Measurements from ENCODE around the gene WDHD1. TPM values are rescaled to one million over a fixed set of nuclear protein-coding genes. Genes with fewer than 3 reads are reported as not detected.
"Not testable (repeated sequence)": the region's sequence is repeated elsewhere in the genome, so short reads cannot be mapped to it uniquely, and the experiment has no call there.

The WDHD1 gene
- total RNA-seq, 2 experiments from 2014 or later = 1.8 to 2.2 TPM

DNA sequence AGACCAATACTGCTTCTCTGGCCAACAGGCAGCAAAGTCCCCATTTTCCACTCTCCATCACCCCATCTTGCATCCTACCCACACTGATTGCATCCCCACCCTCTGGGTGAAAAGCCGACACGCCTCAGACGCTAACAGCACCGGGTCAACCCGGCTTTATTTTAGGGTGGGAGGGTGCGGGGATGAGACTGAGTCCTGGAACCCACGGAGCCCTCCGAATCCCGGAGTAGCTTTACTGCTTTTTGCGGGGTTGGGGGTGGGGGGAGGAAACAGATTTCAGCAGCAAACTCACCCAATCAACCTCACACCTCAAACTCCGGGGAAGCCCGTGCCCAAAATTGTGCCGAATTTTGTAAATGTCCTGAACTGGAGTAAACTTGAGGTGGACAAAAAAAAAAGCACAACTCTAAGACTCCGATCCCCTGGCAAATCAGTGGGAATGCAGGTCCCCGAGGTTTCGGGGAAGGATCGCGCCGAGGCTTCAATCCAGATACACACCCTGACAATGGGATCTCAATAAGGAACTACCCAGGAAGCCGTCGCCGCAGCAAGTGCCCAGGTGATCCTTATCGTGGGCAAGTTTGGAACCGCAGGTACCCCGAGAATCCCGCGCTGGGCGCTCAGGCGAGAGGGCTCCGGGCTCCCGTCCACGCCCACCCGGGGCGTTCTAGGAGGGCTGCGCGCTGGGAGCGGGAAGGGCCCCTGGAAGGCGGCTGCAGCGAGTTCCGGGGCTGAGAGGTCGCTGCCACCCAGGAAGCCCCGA lies 125.3 kb downstream of the WDHD1 start:
- Mint-ChIP-seq H3K9me3 (no peaks in the 10 kb centered on the region), H3K4me3 (peak overlapping the region; percentile 94), H3K27me3 (no peaks in the 10 kb centered on the region), H3K36me3 (ENCODE audit: low read depth) (peaks cover 13% of the 10 kb centered on the region), H3K4me1 (ENCODE audit: low read depth) (peaks cover 25% of the 10 kb centered on the region), H3K27ac (peak overlapping the region; percentile 85)
- ChIA-PET POLR2A (interaction anchor here (0.6 to 3.8 kb wide), 9 partner anchors 8 to 414 kb away, joined by 3 to 58 read pairs (median 3); partner anchors contain the start of genes CGRRF1, MAPK1IP1L and SAMD4A), CTCF (interaction anchor here (0.8 to 2.4 kb wide), 7 partner anchors 8 to 150 kb away, joined by 3 to 12 read pairs (median 3); partner anchors contain the start of gene MAPK1IP1L)
- intact Hi-C loops (cut with DNase I, micrococcal nuclease) = loop anchor here (1.0 to 10.0 kb wide), 7 partner anchors 20 to 683 kb away; partner anchors contain the start of genes SAMD4A (in 2 of the 2), SOCS4 (in 2 of the 2), WDHD1 (in 2 of the 2) and CNIH1 (in 1 of the 2)
- no peaks in the 10 kb centered on the region for H3K9me3 ChIP-seq (ENCODE audit: control insufficient read depth in 1 of 2, insufficient read depth in 1 of 2, low read length in 2 of 2)
- DNase-seq (peak in 7 of 14 experiments; percentile 2 to 57 (median 8)), ATAC-seq (ENCODE audit: poor library complexity) (no peak)
- H3K4me1 ChIP-seq (ENCODE audit: insufficient read depth, low read length) = peaks cover 35% of the 10 kb centered on the region
- peak overlapping the region; percentile 97 for H3K4me3 ChIP-seq (ENCODE audit: low read length)
- no peaks in the 10 kb centered on the region for H3K36me3 ChIP-seq (ENCODE audit: insufficient read depth, low read length)
- TF ChIP-seq CTCF (IDR thresholded peaks at IDR 0.05) = no peak
- H3K27ac ChIP-seq (ENCODE audit: low read depth in 1 of 2, low read length in 2 of 2) = peak overlapping the region; percentile 86 to 92
- no peaks in the 10 kb centered on the region for H3K27me3 ChIP-seq (ENCODE audit: control insufficient read depth in 1 of 2, insufficient read depth in 2 of 2, low read length in 2 of 2)

DNA sequence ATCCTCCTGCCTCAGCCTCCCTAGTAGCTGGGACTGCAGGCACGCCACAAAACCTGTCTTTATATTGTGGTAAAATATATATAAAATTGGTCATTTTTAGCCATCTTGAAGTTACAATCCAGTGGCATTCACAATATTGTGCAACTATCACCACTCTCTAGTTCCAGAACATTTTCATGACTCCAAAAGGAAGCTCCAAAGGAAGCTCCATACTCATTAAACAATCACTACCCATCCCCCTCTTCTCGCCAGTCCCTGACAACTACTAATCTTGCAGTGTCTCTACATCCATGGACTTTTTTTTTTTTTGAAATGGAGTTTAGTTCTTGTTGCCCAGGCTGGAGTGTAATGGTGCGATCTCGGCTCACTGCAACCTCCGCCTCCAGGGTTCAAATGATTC lies 127.3 kb downstream of the WDHD1 start:
- ATAC-seq (ENCODE audit: poor library complexity) (no peak), DNase-seq (no peak)
- ChIA-PET POLR2A (interaction anchor here (0.8 kb wide), 1 partner anchor 18 kb away, joined by 3 read pairs; no protein-coding TSS in a partner anchor), CTCF (interaction anchor here (0.6 kb wide), 1 partner anchor 29 kb away, joined by 3 read pairs; no protein-coding TSS in a partner anchor)
- Histone ChIP-seq H3K4me1 (ENCODE audit: insufficient read depth, low read length) (peaks cover 37% of the 10 kb centered on the region), H3K27ac (ENCODE audit: low read depth in 1 of 2, low read length in 2 of 2) (no peak overlapping the region), H3K4me3 (ENCODE audit: low read length) (no peak overlapping the region), H3K27me3 (ENCODE audit: control insufficient read depth in 1 of 2, insufficient read depth in 2 of 2, low read length in 2 of 2) (no peaks in the 10 kb centered on the region), H3K36me3 (ENCODE audit: insufficient read depth, low read length) (no peaks in the 10 kb centered on the region), H3K9me3 (ENCODE audit: control insufficient read depth in 1 of 2, insufficient read depth in 1 of 2, low read length in 2 of 2) (no peaks in the 10 kb centered on the region)
- TF ChIP-seq CTCF (IDR thresholded peaks at IDR 0.05) = no peak
- Mint-ChIP-seq H3K36me3 (ENCODE audit: low read depth) (peaks cover 13% of the 10 kb centered on the region), H3K27me3 (no peaks in the 10 kb centered on the region), H3K9me3 (no peaks in the 10 kb centered on the region), H3K27ac (no peak overlapping the region), H3K4me3 (peak overlapping the region; percentile 65), H3K4me1 (ENCODE audit: low read depth) (peaks cover 36% of the 10 kb centered on the region)
- intact Hi-C loops (cut with DNase I, micrococcal nuclease) = no loop called here

DNA sequence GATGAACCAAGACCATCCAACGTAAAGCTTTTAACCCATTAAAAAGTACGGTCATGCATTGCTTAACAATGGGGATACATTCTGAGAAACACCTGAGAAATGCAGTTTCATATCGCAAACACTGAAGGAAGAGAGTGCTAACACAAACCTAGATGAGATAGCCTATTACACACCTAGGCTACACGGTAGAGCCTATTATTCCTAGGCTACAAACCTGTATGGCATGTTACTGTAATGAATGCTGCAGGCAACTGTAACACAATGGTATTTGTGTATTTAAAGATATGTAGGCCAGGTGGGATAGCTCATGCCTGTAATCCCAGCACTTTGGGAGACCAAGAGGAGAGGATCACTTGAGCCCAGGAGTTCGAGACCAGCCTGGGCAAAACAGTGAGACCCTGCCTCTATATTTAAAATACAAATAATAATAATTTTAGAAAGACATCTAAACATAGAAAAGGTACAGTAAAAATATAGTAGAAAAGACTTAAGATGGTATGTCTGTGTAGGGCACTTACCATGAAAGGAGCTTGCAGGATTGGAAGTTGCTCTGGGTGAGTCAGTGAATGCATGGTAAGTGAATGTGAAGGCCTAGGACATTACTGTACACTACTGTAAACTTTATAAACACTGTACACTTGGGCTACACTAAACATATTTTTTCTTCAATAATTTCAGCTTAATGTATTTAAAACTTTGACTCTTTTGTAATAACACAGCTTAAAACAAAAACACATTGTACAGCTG lies 128.9 kb downstream of the WDHD1 start:
- H3K27ac ChIP-seq (ENCODE audit: low read depth in 1 of 2, low read length in 2 of 2); H3K27me3 Mint-ChIP-seq; H3K27me3 ChIP-seq (ENCODE audit: control insufficient read depth in 1 of 2, insufficient read depth in 2 of 2, low read length in 2 of 2); H3K9me3 ChIP-seq (ENCODE audit: control insufficient read depth in 1 of 2, insufficient read depth in 1 of 2, low read length in 2 of 2); H3K9me3 Mint-ChIP-seq; H3K36me3 Mint-ChIP-seq (ENCODE audit: low read depth); intact Hi-C loops (cut with DNase I, micrococcal nuclease); H3K4me3 ChIP-seq (ENCODE audit: low read length); DNase-seq; ATAC-seq (ENCODE audit: poor library complexity); H3K36me3 ChIP-seq (ENCODE audit: insufficient read depth, low read length): not testable (repeated sequence)
- H3K4me1 Mint-ChIP-seq (ENCODE audit: low read depth) = peaks cover 40% of the 10 kb centered on the region
- H3K4me3 Mint-ChIP-seq = peak overlapping the region; percentile 45
- peaks cover 32% of the 10 kb centered on the region for H3K4me1 ChIP-seq (ENCODE audit: insufficient read depth, low read length)
- H3K27ac Mint-ChIP-seq = peak overlapping the region; percentile 70
- ChIA-PET CTCF (interaction anchor here (0.6 kb wide), 1 partner anchor 213 kb away, joined by 3 read pairs; no protein-coding TSS in a partner anchor), POLR2A (interaction anchor here (0.6 kb wide), 1 partner anchor 67 kb away, joined by 3 read pairs; no protein-coding TSS in a partner anchor)

Measured in CD4-positive, alpha-beta T cell (primary cell).